ENCODE results near the gene ARHGAP15. TPM values are rescaled to one million over a fixed set of nuclear protein-coding genes. Genes with fewer than 3 reads are reported as not detected.

ARHGAP15 gene
- polyA plus RNA-seq, 1 experiment, result not detected

- Histone ChIP-seq H3K4me3 (ENCODE audit: low read depth, low read length) (no peak overlapping the region), H3K36me3 (ENCODE audit: control insufficient read depth, insufficient read depth, low read length) (no peaks in the 10 kb centered on the region), H3K27me3 (ENCODE audit: control insufficient read depth, insufficient read depth, low read length) (no peaks in the 10 kb centered on the region; the same call in 1 of the 2 replicates)
- no peak for TF ChIP-seq CTCF (IDR thresholded peaks at IDR 0.05; ENCODE audit: insufficient read depth, low read depth, low read length)
- ChIA-PET POLR2A (no interaction called here), CTCF (no interaction called here)
- DNase-seq (ENCODE audit: low read depth), result no peak
Observed at GRCh38 chr2:143165291-143165690, 36.1 kb downstream of the ARHGAP15 start.

DNA sequence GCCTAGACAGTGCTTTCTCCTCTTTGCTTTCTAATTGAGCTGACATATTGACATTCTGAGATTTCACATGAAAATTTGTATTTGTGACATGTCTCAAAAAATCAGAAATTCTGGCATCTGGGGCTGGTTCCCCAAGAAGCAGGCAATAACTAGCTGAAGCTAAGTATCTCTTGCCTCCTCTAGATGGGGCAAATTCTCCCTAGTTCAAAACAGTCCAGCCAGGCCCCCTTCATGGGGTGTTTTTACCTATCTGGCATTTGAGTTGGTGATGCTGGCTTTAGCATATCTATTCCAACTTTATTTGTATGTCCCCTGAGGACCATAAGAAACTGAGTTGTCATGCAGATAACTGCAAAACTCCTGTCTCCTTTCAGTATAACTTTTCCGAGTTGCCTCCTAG lies 39.9 kb downstream of the ARHGAP15 start:
- Histone ChIP-seq H3K4me3 (ENCODE audit: low read depth, low read length) (no peak overlapping the region), H3K27me3 (ENCODE audit: control insufficient read depth, insufficient read depth, low read length) (no peaks in the 10 kb centered on the region; the same call in none of the 2 replicates), H3K36me3 (ENCODE audit: control insufficient read depth, insufficient read depth, low read length) (no peaks in the 10 kb centered on the region)
- no peak for DNase-seq (ENCODE audit: low read depth)
- ChIA-PET POLR2A (no interaction called here), CTCF (no interaction called here)
- no peak for TF ChIP-seq CTCF (IDR thresholded peaks at IDR 0.05; ENCODE audit: insufficient read depth, low read depth, low read length)

DNA sequence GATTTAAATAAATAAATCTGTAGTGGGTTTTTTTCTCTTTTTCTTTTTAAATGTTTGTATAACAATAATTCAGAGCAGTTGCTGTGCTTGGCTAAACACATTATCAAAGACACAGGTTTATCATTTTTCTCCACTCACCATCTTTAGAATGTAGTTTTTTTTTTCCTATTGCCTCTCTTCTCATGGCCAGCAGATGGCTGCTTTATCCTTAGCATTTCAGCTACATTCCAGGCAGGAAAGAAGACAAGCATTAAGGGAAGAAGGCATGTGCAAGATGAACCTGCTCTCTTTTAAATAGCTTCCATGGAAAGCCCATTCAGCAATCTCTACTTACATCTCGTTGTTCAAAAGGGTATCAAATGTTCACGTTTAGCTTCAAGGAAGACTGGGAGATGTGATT lies 42.6 kb downstream of the ARHGAP15 start:
- Histone ChIP-seq H3K27me3 (ENCODE audit: control insufficient read depth, insufficient read depth, low read length) (no peaks in the 10 kb centered on the region; the same call in none of the 2 replicates), H3K4me3 (ENCODE audit: low read depth, low read length) (no peak overlapping the region), H3K36me3 (ENCODE audit: control insufficient read depth, insufficient read depth, low read length) (no peaks in the 10 kb centered on the region)
- POLR2A ChIA-PET, result no interaction called here
- peak; percentile 43 for TF ChIP-seq CTCF (IDR thresholded peaks at IDR 0.05; ENCODE audit: insufficient read depth, low read depth, low read length)
- no peak for DNase-seq (ENCODE audit: low read depth)
- CTCF ChIA-PET, result interaction anchor here (0.6 to 1.5 kb wide), 2 partner anchors 10 to 146 kb away, joined by 3 to 5 read pairs; no protein-coding TSS in a partner anchor

DNA sequence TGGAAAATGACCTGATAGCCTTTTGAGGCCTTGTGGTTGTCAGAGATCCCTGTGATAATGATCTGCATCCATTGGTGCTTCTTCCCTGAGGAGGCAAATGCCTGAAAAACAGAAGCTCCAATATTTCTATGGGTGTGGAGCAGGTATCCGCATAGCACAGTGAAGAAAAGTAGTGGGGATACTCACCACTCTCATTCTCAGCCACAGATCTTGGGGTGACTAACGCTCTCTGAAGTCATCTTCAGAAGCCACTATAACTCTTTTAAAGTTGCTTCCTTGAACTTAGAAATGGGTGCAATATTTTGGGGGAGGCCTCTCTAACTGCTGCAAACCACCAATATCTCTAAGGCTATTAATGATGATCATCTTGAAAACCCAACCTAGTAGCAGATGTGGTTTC lies 46.2 kb downstream of the ARHGAP15 start:
- ChIA-PET POLR2A (no interaction called here), CTCF (no interaction called here)
- no peak for TF ChIP-seq CTCF (IDR thresholded peaks at IDR 0.05; ENCODE audit: insufficient read depth, low read depth, low read length)
- Histone ChIP-seq H3K4me3 (ENCODE audit: low read depth, low read length) (no peak overlapping the region), H3K27me3 (ENCODE audit: control insufficient read depth, insufficient read depth, low read length) (no peaks in the 10 kb centered on the region; the same call in 1 of the 2 replicates), H3K36me3 (ENCODE audit: control insufficient read depth, insufficient read depth, low read length) (no peaks in the 10 kb centered on the region)
- DNase-seq (ENCODE audit: low read depth), result no peak

- no peak for TF ChIP-seq CTCF (IDR thresholded peaks at IDR 0.05; ENCODE audit: insufficient read depth, low read depth, low read length)
- Histone ChIP-seq H3K36me3 (ENCODE audit: control insufficient read depth, insufficient read depth, low read length) (no peaks in the 10 kb centered on the region), H3K4me3 (ENCODE audit: low read depth, low read length) (no peak overlapping the region), H3K27me3 (ENCODE audit: control insufficient read depth, insufficient read depth, low read length) (no peaks in the 10 kb centered on the region; the same call in 1 of the 2 replicates)
- no peak for DNase-seq (ENCODE audit: low read depth)
- ChIA-PET POLR2A (no interaction called here), CTCF (no interaction called here)
Observed at GRCh38 chr2:143176606-143177005, 47.4 kb downstream of the ARHGAP15 start.
